CD1c-positive myeloid dendritic cell (primary cell): Measurements from ENCODE around the gene C10orf71.
A peak's percentile ranks its signal among the peaks of the same experiment; 100 is the strongest.

Experiments used
- DNase-seq: peaks from one replicate; pipeline ENCODE4 v3.0.0-alpha.2; 2016; ENCODE audit errors: extremely low spot score

Gene C10orf71

DNA sequence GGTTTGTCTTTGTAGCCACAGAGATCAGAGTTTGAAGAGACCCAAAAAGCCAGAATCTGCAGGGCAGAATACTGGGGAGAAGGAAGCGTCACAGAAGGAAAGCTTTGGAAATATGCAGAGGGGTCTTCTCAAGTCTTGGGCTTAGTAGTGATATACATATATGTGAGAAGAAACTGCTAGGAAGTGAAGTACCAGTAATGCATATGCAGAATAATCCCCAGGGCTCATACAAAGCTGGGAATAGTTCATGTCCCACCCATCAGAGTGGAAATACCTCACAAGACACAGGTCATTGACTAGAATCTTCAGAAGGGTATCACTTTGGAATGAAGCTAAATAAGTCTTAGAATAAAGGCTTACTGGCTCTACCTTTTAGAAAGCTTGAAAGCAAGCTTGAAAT is 39.6 kb downstream of the C10orf71 start:
- no peak for DNase-seq

DNA sequence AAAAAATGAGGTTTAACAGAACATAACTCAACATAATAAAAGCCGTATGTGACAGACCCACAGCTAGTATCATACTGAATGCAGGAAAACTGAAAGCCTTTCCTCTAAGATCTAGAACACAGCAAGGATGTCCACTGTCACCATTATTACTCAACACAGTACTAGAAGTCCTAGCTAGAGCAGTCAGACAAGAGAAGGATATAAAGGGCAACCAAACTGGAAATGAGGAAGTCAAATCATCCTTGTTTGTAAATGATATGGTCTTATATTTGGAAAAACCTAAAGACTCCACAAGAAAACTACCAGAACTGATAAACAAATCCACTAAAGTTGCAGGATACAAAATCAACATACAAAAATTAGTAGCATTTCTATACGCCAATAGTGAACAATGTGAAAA is 45.9 kb downstream of the C10orf71 start:
- DNase-seq = no peak

DNA sequence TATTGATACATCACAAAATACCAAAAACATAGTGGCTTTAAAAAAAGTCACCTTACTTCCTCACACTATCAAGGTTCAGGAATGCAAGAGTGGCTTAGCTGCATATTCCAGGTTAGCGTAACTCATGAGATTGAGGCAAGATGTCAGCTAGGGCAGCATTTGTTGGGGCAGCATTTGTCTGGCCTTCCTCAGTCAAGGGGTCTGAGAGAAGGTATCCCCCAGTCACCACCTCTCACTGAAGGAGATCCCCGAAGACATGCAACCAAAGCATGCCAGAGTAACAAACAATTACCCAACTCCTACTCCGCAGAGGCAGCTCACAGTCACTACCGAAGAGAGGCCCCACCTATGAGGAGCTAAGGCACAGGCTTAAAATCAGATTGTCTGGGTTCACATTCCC is 48.4 kb downstream of the C10orf71 start:
- no peak for DNase-seq

DNA sequence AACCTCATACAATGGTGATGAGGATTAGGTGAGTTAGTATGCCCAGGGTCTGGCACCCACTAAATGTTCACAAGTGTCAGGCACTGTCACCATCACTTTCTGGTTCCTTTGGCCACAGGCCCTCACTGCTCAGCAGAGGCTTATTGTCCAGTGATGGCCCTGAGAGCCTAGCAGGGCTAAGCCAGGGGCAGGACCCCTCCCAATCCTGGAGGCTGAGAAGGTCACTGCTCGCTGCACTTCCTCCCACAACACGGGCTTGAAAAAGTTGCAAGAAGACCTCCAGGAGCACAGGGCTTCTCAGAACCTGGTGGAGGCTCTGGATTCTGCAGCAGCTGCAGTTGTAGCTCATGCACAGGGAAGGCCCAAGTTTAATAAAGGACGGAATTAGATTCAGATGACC is 48.9 kb downstream of the C10orf71 start:
- DNase-seq = no peak

DNA sequence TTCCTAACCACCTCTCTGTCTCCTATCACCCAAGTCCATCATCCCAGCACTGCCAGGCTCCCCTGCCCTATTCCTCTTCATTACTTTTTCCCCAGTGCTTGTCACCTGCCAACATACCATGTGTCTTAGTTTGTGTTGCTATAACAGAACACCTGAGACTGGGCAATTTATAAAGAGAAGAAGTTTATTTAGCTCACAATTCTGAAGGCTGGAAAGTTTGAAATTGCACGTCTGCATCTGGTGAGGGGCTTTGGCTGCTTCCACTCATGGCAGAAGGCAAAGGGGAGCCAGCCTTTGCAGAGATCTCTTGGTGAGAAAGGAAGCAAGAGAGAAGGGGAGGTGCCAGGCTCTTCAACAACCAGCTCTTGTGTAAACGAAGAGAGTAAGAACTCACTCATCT is 49.6 kb downstream of the C10orf71 start:
- DNase-seq = no peak

- DNase-seq = no peak
These were observed 50.4 kb downstream of the C10orf71 start for GRCh38 chr10:49349390-49349789.

DNA sequence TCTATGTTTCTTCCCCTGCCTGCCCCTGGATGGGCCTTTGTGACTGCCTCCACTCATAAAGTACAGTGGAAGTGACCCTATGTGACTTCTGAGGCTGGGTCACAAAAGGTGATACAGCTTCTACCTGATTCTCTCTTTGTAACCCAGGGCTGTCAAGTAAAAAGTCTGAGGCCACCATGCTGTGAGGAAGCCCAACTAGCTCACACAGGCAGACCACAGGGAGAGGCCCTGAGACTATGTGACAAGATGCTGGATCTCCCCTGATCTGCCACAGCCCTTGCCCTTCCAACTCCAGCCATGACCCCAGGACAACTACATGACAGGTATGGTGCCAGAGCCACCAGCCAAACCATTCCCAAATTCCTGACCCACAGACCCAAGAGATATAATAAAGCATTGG is 51.2 kb downstream of the C10orf71 start:
- DNase-seq = no peak

GRCh38 chr10:49350846-49351532 is 52.0 kb downstream of the C10orf71 start:
- DNase-seq = peak; percentile 74

DNA sequence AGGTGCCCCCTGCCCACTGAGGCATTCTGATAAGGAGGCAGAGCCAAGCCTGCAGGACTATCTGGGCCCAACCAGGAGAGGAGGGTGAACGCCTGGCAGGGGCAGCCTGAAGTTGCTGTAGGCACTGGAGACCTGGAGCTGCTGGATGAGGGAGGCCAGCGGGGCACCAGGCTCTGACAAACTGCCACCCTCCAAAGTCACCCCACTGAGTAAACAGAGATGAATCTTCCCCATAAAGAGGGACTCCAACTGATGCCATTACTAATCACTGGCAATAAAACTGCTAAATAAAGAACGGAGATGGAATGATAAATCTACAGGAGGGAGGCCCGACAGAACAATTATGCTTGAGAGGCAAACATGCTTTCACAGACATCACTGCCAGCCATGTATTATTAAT is 52.7 kb downstream of the C10orf71 start:
- no peak for DNase-seq

DNA sequence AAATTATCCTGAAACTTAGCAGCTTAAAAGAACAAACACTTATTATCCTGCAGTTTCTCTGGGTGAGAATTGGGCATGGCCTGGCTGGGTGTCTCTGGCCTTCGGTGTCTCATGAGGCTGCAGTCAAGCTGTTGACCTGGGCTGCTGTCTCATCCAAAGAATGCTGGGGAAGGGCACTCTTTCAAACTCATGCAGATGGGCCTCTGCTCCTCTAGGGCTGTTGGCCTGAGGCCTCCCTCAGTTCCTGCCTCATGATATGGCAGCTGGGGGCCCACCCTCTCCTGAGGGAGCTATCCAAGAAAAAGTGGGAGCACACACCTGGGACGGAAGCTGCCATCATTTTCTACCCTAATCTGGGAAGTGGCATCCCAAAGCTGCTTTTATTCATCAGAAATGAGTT is 53.4 kb downstream of the C10orf71 start:
- DNase-seq = no peak

GRCh38 chr10:49353026-49353894 is 54.3 kb downstream of the C10orf71 start:
- DNase-seq = no peak

- DNase-seq = no peak
These were observed 55.1 kb downstream of the C10orf71 start for GRCh38 chr10:49353895-49354566.

DNA sequence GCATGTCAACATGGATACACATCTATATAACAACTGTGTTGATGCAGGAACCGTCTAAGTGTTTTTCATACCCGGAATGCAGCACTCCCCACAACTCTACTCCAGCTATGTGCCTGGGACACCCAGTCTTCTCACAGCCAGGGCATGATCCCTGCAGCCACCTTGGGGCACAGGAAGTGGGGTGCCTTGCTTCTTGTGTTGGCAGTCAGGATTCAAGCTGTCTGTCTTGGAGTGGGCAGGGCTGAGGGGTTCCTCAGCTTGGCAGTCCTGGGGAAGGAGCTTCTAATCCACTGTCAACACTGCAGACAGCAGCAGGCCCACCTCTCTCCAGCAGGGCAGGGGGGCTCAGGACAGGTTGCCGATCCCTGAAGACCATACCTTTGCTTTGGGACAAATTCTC is 55.6 kb downstream of the C10orf71 start:
- no peak for DNase-seq

DNA sequence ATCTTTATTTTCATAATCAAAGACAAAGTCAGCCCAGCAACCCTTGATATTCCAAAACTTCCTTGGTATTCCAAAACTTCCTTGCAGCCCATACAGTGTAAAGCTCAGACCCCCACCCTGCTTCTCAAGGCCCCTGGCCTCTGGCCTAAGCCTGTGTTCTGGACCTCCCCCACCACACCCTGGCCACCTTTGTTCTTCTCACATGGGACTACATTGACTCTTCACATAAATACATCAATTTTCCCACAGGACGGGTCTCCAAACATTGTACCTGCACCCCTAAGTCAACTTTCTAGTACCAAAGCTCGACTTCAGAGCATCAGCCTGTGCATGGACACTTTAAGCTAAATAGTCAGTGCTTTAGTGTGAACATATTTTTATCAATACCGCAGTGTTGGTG is 56.3 kb downstream of the C10orf71 start:
- no peak for DNase-seq

- DNase-seq = no peak
These were observed 57.2 kb downstream of the C10orf71 start for GRCh38 chr10:49356181-49356580.

- DNase-seq = no peak
These were observed 58.0 kb downstream of the C10orf71 start for GRCh38 chr10:49356944-49357343.

- peak; percentile 13 for DNase-seq
These were observed 58.9 kb downstream of the C10orf71 start for GRCh38 chr10:49357910-49358309.

DNA sequence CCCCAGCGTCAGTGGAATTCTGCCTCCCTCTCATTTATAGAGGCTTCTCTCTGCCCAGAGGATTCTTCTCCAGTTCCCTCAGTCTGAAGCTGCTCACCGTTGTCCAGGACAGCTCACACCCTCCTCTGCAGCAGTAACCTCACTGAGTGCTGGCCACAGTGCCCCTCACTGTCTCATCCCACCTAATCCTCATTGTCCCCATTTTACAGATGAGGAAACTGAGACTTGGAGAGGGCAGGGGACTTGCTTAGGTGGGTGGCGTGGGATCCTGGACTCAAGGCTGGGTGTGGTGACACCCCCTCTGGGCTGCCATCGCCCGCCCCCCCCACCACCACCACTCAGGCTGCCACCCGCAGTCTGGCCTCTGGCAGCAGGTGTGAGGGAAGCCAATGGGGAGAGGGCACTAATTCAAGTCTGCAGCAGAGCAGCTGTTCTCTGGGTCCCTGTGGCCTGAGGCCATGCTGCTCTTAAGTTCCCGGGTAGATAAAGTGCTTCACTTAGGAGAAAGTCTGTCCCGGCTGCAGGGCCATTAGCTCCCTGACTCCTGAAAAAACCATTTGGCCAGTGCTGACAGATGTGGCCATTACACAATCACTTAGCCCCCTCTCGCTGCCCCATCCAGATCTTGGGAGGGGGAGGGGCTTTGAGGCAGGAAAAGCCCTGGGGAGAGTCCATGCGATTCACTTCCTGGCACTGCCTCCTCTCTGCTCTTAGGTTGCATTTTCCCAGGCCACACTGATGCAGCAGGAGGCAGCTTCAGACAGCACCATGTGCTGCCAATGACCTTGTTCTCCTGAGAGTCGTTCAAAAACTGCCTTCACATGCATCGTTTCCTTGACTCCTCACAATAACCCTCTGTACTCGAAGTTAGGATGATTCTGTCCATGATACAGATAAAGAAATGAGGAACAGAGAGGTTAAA is 60.6 kb downstream of the C10orf71 start:
- DNase-seq = no peak

DNA sequence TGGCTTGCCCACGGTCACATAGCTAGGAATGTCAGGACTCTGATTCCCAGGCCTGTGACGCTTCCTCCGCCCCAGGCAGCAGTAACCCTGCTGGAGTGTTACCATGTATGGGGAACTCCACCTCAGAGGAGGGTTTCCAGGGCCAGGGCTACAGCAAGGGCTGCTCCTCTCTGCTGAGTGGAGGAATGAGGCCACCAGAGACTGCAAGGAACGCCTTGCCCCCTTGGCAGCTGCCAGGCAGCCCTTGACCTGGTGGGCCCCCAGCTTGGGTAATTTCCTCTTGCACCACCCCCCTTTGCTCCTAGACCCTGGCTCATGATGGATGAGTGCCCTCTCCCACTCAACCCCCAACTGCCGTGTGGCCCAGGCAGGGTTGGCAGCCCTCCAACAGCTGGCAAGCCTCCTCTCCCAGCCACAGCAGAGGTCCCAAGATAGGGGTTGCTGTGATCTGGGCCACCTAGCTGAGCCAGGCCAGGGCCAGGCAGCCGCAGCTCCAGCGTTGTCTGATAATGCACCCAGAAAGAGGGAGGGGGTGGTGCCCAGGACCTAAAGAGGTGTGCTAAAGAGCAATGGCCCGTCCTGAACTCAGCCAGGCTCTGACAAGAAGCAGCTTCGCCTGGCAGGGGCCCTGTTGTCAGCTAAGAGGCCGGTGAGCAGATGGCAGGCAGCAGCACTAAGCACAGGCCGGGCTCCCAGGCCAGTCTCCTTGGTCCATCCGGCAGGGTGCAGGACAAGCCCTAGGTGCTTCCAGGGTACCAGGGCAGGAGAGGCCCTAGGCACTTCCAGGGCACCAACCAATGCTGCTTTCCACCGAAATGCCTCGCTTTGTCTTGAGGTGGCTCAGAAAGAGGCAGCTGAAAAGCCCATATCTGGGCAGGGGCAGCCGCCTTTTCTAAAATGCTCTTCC is 61.6 kb downstream of the C10orf71 start:
- peak; percentile 85 for DNase-seq

GRCh38 chr10:49361178-49361554 is 62.2 kb downstream of the C10orf71 start:
- no peak for DNase-seq
